ENCODE results near the gene MACO1. TPM values are rescaled to one million over a fixed set of nuclear protein-coding genes. Genes with fewer than 3 reads are reported as not detected.

MACO1 gene
- total and polyA plus RNA-seq, 9 of the 15 experiments (the other 6 are each of a cell fraction or from before 2014, with no cell fraction given), result 4.6 to 28.4 (median 21.7) TPM

GRCh38 chr1:25544243-25544764 is 113.6 kb downstream of the MACO1 start (continued):
- TF ChIP-seq VEZF1 (CRISPR knock-in tag; IDR thresholded peaks at IDR 0.05), result peak; percentile 11; the same call in 1 of the 2 replicates
- no peak for TF ChIP-seq ZNF311 (CRISPR knock-in tag; IDR thresholded peaks at IDR 0.05)
- 0 out of 2 replicates have a peak, but pooled peaks have one; percentile 74 for TF ChIP-seq PHB (CRISPR knock-in tag; IDR thresholded peaks at IDR 0.05)
- TF ChIP-seq MTA2 (IDR thresholded peaks at IDR 0.05; ENCODE audit: low read depth), result no peak
- no peak for TF ChIP-seq CAMTA2 (CRISPR knock-in tag; conservative IDR thresholded peaks at IDR 0.05)
- TF ChIP-seq TAF9B (IDR thresholded peaks at IDR 0.05; ENCODE audit: partially characterized antibody), result no peak
- no peak for TF ChIP-seq ZNF324 (CRISPR knock-in tag; IDR thresholded peaks at IDR 0.05)
- no peak for TF ChIP-seq CXXC5 (CRISPR knock-in tag; IDR thresholded peaks at IDR 0.05)
- no peak for TF ChIP-seq ZNF316 (IDR thresholded peaks at IDR 0.05)
- no peak for TF ChIP-seq ID3 (CRISPR knock-in tag; IDR thresholded peaks at IDR 0.05)
- no peak for TF ChIP-seq ID3 (tag; IDR thresholded peaks at IDR 0.05)
- TF ChIP-seq BDP1 (IDR thresholded peaks at IDR 0.05; ENCODE audit: insufficient read depth, insufficient read length), result no peak
- TF ChIP-seq ZNF239 (CRISPR knock-in tag; IDR thresholded peaks at IDR 0.05), result no peak
- no peak for TF ChIP-seq JUN (IDR thresholded peaks at IDR 0.05; ENCODE audit: borderline replicate concordance, low read depth, low read length)
- no peak for TF ChIP-seq JUN (CRISPR knock-in tag; IDR thresholded peaks at IDR 0.05; ENCODE audit: borderline replicate concordance)
- TF ChIP-seq ZNF263 (CRISPR knock-in tag; IDR thresholded peaks at IDR 0.05; ENCODE audit: borderline replicate concordance), result no peak
- no peak for TF ChIP-seq BACH1 (tag; IDR thresholded peaks at IDR 0.05)
- TF ChIP-seq HMBOX1 (IDR thresholded peaks at IDR 0.05), result no peak
- TF ChIP-seq HIVEP1 (CRISPR knock-in tag; IDR thresholded peaks at IDR 0.05), result no peak
- no peak for TF ChIP-seq ZNF512 (tag; IDR thresholded peaks at IDR 0.05)
- no peak for TF ChIP-seq ZNF444 (CRISPR knock-in tag; IDR thresholded peaks at IDR 0.05)
- TF ChIP-seq KDM5B (IDR thresholded peaks at IDR 0.05; ENCODE audit: insufficient replicate concordance, low read depth, low read length), result no peak
- no peak for TF ChIP-seq CREB5 (CRISPR knock-in tag; IDR thresholded peaks at IDR 0.05)
- TF ChIP-seq BRF1 (IDR thresholded peaks at IDR 0.05; ENCODE audit: borderline replicate concordance, extremely low read depth, insufficient read length), result no peak

Measured in K562 (cell line).